ENCODE measurements around the gene NLK.
"Not testable (repeated sequence)": the region's sequence is repeated elsewhere in the genome, so short reads cannot be mapped to it uniquely, and the experiment has no call there.

NLK gene

DNA sequence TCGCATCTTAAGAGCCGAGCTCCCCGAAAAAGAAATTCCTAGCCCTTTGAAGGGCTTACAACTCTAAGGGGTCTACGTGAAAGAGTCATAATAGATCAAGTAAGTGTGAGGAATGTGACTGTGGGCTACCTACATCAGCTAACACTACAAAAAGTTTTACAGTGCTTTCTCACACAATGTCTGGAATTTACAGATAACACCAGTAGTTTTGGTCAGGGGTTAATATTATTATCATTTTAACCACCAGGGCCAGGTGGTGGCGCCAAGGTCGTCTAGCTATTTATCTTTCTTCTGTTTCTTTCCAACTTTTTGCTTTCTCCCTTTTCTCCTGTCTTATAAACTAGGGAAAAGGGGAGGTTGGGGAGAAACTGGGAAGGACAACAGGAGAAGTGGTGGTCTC lies 188.1 kb downstream of the NLK start:
- peaks cover 14% of the 10 kb centered on the region for H3K4me1 ChIP-seq (ENCODE audit: control insufficient read depth, insufficient read depth, low read length)
- H3K9me3 ChIP-seq (ENCODE audit: control insufficient read depth, low read length); H3K4me3 ChIP-seq (ENCODE audit: insufficient read depth, low read depth, low read length); H3K27ac ChIP-seq (ENCODE audit: insufficient read depth, low read depth, low read length, poor library complexity, severe bottlenecking); H3K27me3 ChIP-seq (ENCODE audit: control insufficient read depth, insufficient read depth, low read length, poor library complexity, severe bottlenecking); H3K36me3 ChIP-seq (ENCODE audit: control insufficient read depth, insufficient read depth, low read length): not testable (repeated sequence)
- 65 to 79% methylated on average over 4 to 6 of the region's 6 CpGs for WGBS, 2 experiments

DNA sequence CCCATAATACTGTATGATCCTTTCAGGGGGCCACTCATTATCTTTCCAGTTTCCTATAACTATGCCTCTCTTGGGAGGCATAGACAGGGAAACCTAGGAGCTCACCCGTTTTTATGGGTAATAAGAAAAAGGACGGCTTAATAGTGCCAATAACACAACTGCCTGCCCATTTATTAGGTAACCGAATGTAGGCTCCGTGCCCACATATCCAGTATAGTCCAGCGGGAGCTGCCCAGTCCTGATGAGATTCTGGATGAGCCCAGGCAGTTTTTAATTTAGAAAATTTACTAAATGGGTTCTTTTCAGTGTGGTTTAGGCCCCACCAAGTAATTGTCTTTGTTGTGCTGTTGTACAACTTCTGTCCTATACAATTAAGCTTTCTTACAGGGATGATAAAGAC lies 189.1 kb downstream of the NLK start:
- not testable (repeated sequence) for H3K36me3 ChIP-seq (ENCODE audit: control insufficient read depth, insufficient read depth, low read length); H3K27ac ChIP-seq (ENCODE audit: insufficient read depth, low read depth, low read length, poor library complexity, severe bottlenecking); H3K9me3 ChIP-seq (ENCODE audit: control insufficient read depth, low read length); H3K27me3 ChIP-seq (ENCODE audit: control insufficient read depth, insufficient read depth, low read length, poor library complexity, severe bottlenecking); H3K4me1 ChIP-seq (ENCODE audit: control insufficient read depth, insufficient read depth, low read length); H3K4me3 ChIP-seq (ENCODE audit: insufficient read depth, low read depth, low read length)
- WGBS, 2 experiments = 94% methylated on average over 5 of the region's 5 CpGs

- not testable (repeated sequence) for H3K9me3 ChIP-seq (ENCODE audit: control insufficient read depth, low read length); H3K36me3 ChIP-seq (ENCODE audit: control insufficient read depth, insufficient read depth, low read length); H3K4me1 ChIP-seq (ENCODE audit: control insufficient read depth, insufficient read depth, low read length); H3K27ac ChIP-seq (ENCODE audit: insufficient read depth, low read depth, low read length, poor library complexity, severe bottlenecking); H3K27me3 ChIP-seq (ENCODE audit: control insufficient read depth, insufficient read depth, low read length, poor library complexity, severe bottlenecking); H3K4me3 ChIP-seq (ENCODE audit: insufficient read depth, low read depth, low read length)
- WGBS, 2 experiments = 69 to 70% methylated on average over 19 of the region's 21 CpGs
These were observed 190.7 kb downstream of the NLK start for GRCh38 chr17:28232966-28233870.

GRCh38 chr17:28233872-28234856 lies 191.7 kb downstream of the NLK start:
- WGBS, 2 experiments = 85 to 87% methylated on average over 22 of the region's 22 CpGs
- H3K9me3 ChIP-seq (ENCODE audit: control insufficient read depth, low read length); H3K4me3 ChIP-seq (ENCODE audit: insufficient read depth, low read depth, low read length); H3K4me1 ChIP-seq (ENCODE audit: control insufficient read depth, insufficient read depth, low read length); H3K27me3 ChIP-seq (ENCODE audit: control insufficient read depth, insufficient read depth, low read length, poor library complexity, severe bottlenecking); H3K27ac ChIP-seq (ENCODE audit: insufficient read depth, low read depth, low read length, poor library complexity, severe bottlenecking); H3K36me3 ChIP-seq (ENCODE audit: control insufficient read depth, insufficient read depth, low read length): not testable (repeated sequence)

DNA sequence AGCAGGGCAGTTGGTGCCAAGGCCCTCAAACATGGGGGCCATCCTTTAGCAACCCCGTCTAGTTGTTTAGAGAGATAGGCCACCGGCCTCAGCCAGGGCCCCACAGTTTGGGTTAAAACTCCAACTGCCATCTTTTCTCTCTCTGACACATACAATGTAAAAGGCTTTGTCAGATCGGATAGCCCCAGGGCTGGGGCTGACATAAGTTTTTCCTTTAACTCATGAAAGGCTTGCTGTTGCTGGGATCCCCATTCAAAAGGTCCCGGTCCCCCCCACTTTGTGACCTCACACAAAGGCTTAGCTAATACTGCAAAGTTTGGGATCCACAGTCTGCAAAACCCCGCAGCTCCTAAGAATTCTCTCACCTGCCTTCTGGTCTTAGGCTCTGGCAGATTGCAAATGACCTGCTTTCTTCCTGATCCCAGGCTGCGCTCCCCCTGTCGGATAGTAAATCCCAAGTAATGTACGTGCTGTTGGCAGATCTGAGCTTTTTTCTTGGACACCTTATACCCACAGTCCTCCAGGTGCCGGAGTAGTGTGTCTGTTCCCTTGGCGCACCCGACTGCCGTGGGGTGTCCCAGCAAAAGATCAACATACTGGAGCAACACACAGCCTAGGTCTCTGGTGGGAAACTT lies 192.7 kb downstream of the NLK start:
- H3K27ac ChIP-seq (ENCODE audit: insufficient read depth, low read depth, low read length, poor library complexity, severe bottlenecking); H3K4me1 ChIP-seq (ENCODE audit: control insufficient read depth, insufficient read depth, low read length); H3K9me3 ChIP-seq (ENCODE audit: control insufficient read depth, low read length); H3K36me3 ChIP-seq (ENCODE audit: control insufficient read depth, insufficient read depth, low read length); H3K4me3 ChIP-seq (ENCODE audit: insufficient read depth, low read depth, low read length); H3K27me3 ChIP-seq (ENCODE audit: control insufficient read depth, insufficient read depth, low read length, poor library complexity, severe bottlenecking): not testable (repeated sequence)
- WGBS, 2 experiments = 85 to 87% methylated on average over 12 of the region's 12 CpGs

DNA sequence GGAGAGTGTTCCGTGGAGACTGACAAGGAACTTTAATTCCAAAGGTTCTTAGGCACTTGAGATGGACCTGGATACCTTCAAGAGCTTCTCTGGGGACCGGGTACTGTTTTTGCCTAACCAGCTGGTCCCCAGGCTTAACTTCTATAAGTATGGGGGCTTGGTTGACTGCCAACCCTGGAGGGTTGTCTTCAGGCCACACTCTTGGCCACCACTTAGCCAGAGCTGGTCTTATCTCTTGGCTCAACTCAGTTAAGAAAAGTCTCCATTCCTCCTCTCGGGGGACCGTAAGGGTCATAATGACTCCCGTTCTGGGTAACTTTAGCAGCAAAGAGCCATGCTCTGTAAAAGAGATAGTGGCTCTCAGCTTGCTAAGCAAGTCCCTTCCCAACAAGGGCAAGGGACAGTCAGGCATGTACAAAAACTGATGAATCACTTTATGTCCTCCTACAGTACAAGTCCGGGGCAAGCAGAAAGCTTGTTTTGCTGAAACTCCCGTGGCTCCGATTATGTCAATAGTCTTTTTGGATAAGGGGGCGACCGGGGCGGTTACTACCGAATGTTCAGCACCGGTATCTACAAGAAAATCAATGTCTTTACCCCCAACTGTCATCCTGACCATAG lies 193.7 kb downstream of the NLK start:
- H3K4me3 ChIP-seq (ENCODE audit: insufficient read depth, low read depth, low read length); H3K4me1 ChIP-seq (ENCODE audit: control insufficient read depth, insufficient read depth, low read length); H3K9me3 ChIP-seq (ENCODE audit: control insufficient read depth, low read length); H3K27ac ChIP-seq (ENCODE audit: insufficient read depth, low read depth, low read length, poor library complexity, severe bottlenecking); H3K27me3 ChIP-seq (ENCODE audit: control insufficient read depth, insufficient read depth, low read length, poor library complexity, severe bottlenecking); H3K36me3 ChIP-seq (ENCODE audit: control insufficient read depth, insufficient read depth, low read length): not testable (repeated sequence)
- WGBS, 2 experiments = 93 to 96% methylated on average over 13 of the region's 13 CpGs

- not testable (repeated sequence) for H3K27ac ChIP-seq (ENCODE audit: insufficient read depth, low read depth, low read length, poor library complexity, severe bottlenecking); H3K4me3 ChIP-seq (ENCODE audit: insufficient read depth, low read depth, low read length); H3K4me1 ChIP-seq (ENCODE audit: control insufficient read depth, insufficient read depth, low read length); H3K36me3 ChIP-seq (ENCODE audit: control insufficient read depth, insufficient read depth, low read length); H3K9me3 ChIP-seq (ENCODE audit: control insufficient read depth, low read length); H3K27me3 ChIP-seq (ENCODE audit: control insufficient read depth, insufficient read depth, low read length, poor library complexity, severe bottlenecking)
- WGBS, 2 experiments = 91 to 92% methylated on average over 18 to 19 of the region's 21 CpGs
These were observed 196.2 kb downstream of the NLK start for GRCh38 chr17:28238547-28239270.

DNA sequence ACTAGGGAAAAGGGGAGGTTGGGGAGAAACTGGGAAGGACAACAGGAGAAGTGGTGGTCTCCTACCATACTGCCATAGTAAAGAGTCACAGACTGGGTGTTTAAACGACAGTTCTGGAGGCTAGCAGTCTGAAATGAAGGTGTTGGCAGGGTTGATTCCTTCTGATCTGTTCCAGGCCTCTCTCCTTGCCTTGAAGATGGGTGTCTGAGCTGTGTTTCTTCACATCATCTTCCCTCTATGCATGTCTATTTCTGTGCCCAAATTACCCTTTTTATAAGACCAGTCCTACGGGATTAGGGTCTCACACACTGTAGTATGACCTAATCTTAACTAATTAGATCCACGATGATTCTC lies 196.8 kb downstream of the NLK start:
- Histone ChIP-seq H3K36me3 (ENCODE audit: control insufficient read depth, insufficient read depth, low read length) (no peaks in the 10 kb centered on the region), H3K4me1 (ENCODE audit: control insufficient read depth, insufficient read depth, low read length) (no peaks in the 10 kb centered on the region), H3K4me3 (ENCODE audit: insufficient read depth, low read depth, low read length) (no peak overlapping the region), H3K27me3 (ENCODE audit: control insufficient read depth, insufficient read depth, low read length, poor library complexity, severe bottlenecking) (no peaks in the 10 kb centered on the region), H3K27ac (ENCODE audit: insufficient read depth, low read depth, low read length, poor library complexity, severe bottlenecking) (no peak overlapping the region), H3K9me3 (ENCODE audit: control insufficient read depth, low read length) (no peaks in the 10 kb centered on the region)
- 90 to 91% methylated on average over 3 of the region's 3 CpGs for WGBS, 2 experiments

- Histone ChIP-seq H3K4me3 (ENCODE audit: insufficient read depth, low read depth, low read length) (no peak overlapping the region), H3K9me3 (ENCODE audit: control insufficient read depth, low read length) (no peaks in the 10 kb centered on the region), H3K4me1 (ENCODE audit: control insufficient read depth, insufficient read depth, low read length) (no peaks in the 10 kb centered on the region), H3K27me3 (ENCODE audit: control insufficient read depth, insufficient read depth, low read length, poor library complexity, severe bottlenecking) (no peaks in the 10 kb centered on the region), H3K36me3 (ENCODE audit: control insufficient read depth, insufficient read depth, low read length) (no peaks in the 10 kb centered on the region), H3K27ac (ENCODE audit: insufficient read depth, low read depth, low read length, poor library complexity, severe bottlenecking) (no peak overlapping the region)
- WGBS, 2 experiments = 91 to 92% methylated on average over 8 of the region's 8 CpGs
These were observed 198.3 kb downstream of the NLK start for GRCh38 chr17:28240688-28241340.

Measured in ectodermal cell (in vitro differentiated cells).